Uterus (tissue), 2 donors: Measurements from ENCODE around the gene DCLK3.

ENCODE experiments used
- CTCF ChIP-seq, 4 experiments: fragments of 200-600 bp in 2 of 4; fragments of 450-650 bp in 2 of 4; sonication (generic) in 2 of 4; IDR thresholded peaks; one replicate each; pipeline ENCODE4 v1.5.1; 2016 to 2019; ENCODE audit warnings: antibody characterized with exemption in 4 of 4, mild to moderate bottlenecking in 2 of 4, moderate library complexity in 1 of 4
- POLR2A ChIP-seq, 2 donors: fragments of 450-650 bp; IDR thresholded peaks; one replicate each; pipeline ENCODE4 v1.6.1; 2016; ENCODE audit warnings: antibody characterized with exemption in 2 of 2, mild to moderate bottlenecking in 1 of 2, moderate library complexity in 1 of 2

- TF ChIP-seq CTCF (IDR thresholded peaks at IDR 0.05) = no peak
- TF ChIP-seq POLR2A (IDR thresholded peaks at IDR 0.05) = no peak
These were observed 36.3 kb upstream of the DCLK3 start for GRCh38 chr3:36800533-36801116.
